B cell (primary cell): ENCODE results near the gene CR1L.

ENCODE experiments used
- EZH2 ChIP-seq: IDR thresholded peaks from 2 replicates; pipeline ENCODE4 v1.6.1; 2012; ENCODE audit warnings: borderline replicate concordance, low read depth, mild to moderate bottlenecking, moderate library complexity, low read length; ENCODE audit not compliant: insufficient read depth, poor library complexity, severe bottlenecking
- TF ChIP-seq, protein P1 (sequence below): fragments of 200-600 bp; IDR thresholded peaks from one replicate; pipeline ENCODE4 v1.8.0; 2022; ENCODE audit warnings: antibody characterized with exemption, mild to moderate bottlenecking

DNA sequence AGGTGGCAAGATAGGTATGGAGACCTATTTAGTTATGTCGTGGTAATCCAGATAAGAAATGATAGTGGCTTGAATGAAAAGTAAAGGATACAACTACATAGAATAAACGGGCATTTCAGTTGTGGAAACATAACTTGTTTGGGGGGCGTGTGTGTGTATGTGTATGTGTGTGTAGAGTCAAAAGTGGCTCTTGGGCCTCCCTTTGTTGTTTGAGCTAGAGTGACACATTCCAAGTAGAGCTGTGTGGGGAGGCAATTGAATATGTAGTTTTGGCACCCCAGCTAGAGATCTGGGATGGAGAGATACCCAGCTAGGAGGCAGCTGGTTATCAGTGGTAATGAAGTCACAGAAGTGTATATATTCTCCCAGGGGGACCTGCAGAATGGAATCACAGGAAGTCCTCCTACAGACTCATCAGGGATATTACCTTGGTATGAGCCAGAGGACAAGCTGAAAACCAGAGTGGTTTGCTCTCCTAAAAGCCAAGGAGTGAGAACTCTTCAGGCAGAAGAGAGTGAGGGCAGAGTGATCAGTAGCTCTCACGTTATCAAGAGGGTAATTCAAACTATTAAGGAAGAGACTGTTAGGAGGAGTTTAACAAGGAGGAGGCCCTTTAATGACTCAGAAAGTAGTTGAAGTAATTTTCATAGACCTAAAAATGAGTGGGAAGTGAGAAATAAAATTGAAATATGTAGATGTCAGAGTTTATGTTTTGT is 5.1 kb downstream of the CR1L start:
- TF ChIP-seq, protein P1, sequence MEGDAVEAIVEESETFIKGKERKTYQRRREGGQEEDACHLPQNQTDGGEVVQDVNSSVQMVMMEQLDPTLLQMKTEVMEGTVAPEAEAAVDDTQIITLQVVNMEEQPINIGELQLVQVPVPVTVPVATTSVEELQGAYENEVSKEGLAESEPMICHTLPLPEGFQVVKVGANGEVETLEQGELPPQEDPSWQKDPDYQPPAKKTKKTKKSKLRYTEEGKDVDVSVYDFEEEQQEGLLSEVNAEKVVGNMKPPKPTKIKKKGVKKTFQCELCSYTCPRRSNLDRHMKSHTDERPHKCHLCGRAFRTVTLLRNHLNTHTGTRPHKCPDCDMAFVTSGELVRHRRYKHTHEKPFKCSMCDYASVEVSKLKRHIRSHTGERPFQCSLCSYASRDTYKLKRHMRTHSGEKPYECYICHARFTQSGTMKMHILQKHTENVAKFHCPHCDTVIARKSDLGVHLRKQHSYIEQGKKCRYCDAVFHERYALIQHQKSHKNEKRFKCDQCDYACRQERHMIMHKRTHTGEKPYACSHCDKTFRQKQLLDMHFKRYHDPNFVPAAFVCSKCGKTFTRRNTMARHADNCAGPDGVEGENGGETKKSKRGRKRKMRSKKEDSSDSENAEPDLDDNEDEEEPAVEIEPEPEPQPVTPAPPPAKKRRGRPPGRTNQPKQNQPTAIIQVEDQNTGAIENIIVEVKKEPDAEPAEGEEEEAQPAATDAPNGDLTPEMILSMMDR, result no peak
- no peak for TF ChIP-seq EZH2
